Thoracic aorta (tissue), 2 donors: ENCODE data around the gene ADAMTSL1. TPM values are rescaled to one million over a fixed set of nuclear protein-coding genes. Genes with fewer than 3 reads are reported as not detected.

Experiments used
- ATAC-seq: fragments of 150-250 bp; one replicate; pipeline ENCODE4 v1.8.0; 2017; ENCODE audit warnings: low read depth; ENCODE audit not compliant: insufficient number of reproducible peaks, low FRiP score
- DNase-seq: peaks from one replicate; pipeline ENCODE4 v3.0.0-alpha.2; 2020; ENCODE audit warnings: low spot score
- H3K27ac ChIP-seq, 2 donors: fragments of 200-600 bp; sonication (generic); 1 replicate in 1 of 2; 2 replicates in 1 of 2; pipeline ENCODE4 v1.5.1; 2016; ENCODE audit warnings: mild to moderate bottlenecking in 2 of 2, moderate library complexity in 2 of 2
- H3K27me3 ChIP-seq: fragments of 200-600 bp; sonication (generic); replicated peaks from 2 replicates; pipeline ENCODE4 v1.6.0; 2016; ENCODE audit warnings: mild to moderate bottlenecking; ENCODE audit not compliant: insufficient read depth
- H3K36me3 ChIP-seq: fragments of 200-600 bp; sonication (generic); one replicate; pipeline ENCODE4 v1.5.1; 2016
- H3K4me1 ChIP-seq, 2 donors: fragments of 200-600 bp; sonication (generic); 1 replicate in 1 of 2; 2 replicates in 1 of 2; pipeline versions ENCODE4 v1.5.1 to v1.6.0; 2016; ENCODE audit warnings: low read depth in 2 of 2, mild to moderate bottlenecking in 1 of 2; ENCODE audit not compliant: control insufficient read depth in 1 of 2
- H3K4me3 ChIP-seq: fragments of 200-600 bp; sonication (generic); 2 replicates; pipeline ENCODE4 v1.5.1; 2016; ENCODE audit warnings: mild to moderate bottlenecking
- H3K9me3 ChIP-seq: fragments of 200-600 bp; sonication (generic); 2 replicates; pipeline ENCODE4 v1.5.1; 2016
- CTCF ChIP-seq: fragments of 200-600 bp; sonication (generic); IDR thresholded peaks from one replicate; pipeline ENCODE4 v1.5.1; 2019; ENCODE audit warnings: antibody characterized with exemption
- total RNA-seq, 2 donors: library from RNA; depleted of rRNA; stranded (reverse); fragments of >200 nt; gene quantifications; one replicate each; pipeline versions ENCODE4 v1.1.0 to v1.2.3, GENCODE V29; 2016

The ADAMTSL1 gene
- total RNA-seq, 2 donors from 2014 or later = 61.4 to 75.5 TPM

DNA sequence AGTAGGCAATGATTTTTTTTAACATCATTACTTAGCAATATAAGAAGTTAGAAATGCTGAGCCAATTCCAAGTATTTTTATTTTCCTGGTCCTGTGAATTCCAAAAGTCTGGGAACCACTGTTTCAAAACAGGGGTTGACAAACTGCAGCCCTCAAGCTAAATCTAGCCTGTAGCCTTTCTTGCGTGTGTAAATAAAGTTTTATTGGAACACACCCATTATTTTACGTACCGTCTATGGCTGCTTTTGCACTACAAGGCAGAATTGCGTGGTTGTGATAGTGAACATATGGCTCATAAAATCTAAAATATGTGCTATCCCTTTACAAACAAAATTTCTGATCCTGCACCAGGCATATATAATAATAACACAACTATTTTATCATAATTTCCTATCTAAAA, 280.0 kb downstream of the ADAMTSL1 start:
- no peak overlapping the region for H3K27ac ChIP-seq
- no peaks in the 10 kb centered on the region for H3K27me3 ChIP-seq
- no peak for ATAC-seq
- no peak overlapping the region for H3K4me3 ChIP-seq
- DNase-seq = no peak
- no peaks in the 10 kb centered on the region for H3K9me3 ChIP-seq
- no peaks in the 10 kb centered on the region for H3K4me1 ChIP-seq
- H3K36me3 ChIP-seq = peaks cover 3% of the 10 kb centered on the region
- no peak for TF ChIP-seq CTCF

- no peak overlapping the region for H3K4me3 ChIP-seq
- H3K36me3 ChIP-seq = peaks cover 3% of the 10 kb centered on the region
- DNase-seq (no peak), ATAC-seq (no peak)
- H3K27ac ChIP-seq = no peak overlapping the region
- no peaks in the 10 kb centered on the region for H3K9me3 ChIP-seq
- no peaks in the 10 kb centered on the region for H3K27me3 ChIP-seq
- TF ChIP-seq CTCF = no peak
- H3K4me1 ChIP-seq = no peaks in the 10 kb centered on the region
Observed at GRCh38 chr9:18754537-18754936, 280.6 kb downstream of the ADAMTSL1 start.

GRCh38 chr9:18755263-18755662, 281.3 kb downstream of the ADAMTSL1 start:
- Histone ChIP-seq H3K36me3 (peaks cover 3% of the 10 kb centered on the region), H3K27ac (no peak overlapping the region), H3K4me1 (no peaks in the 10 kb centered on the region), H3K9me3 (no peaks in the 10 kb centered on the region), H3K27me3 (no peaks in the 10 kb centered on the region), H3K4me3 (no peak overlapping the region)
- no peak for TF ChIP-seq CTCF
- ATAC-seq = no peak
- DNase-seq = no peak

DNA sequence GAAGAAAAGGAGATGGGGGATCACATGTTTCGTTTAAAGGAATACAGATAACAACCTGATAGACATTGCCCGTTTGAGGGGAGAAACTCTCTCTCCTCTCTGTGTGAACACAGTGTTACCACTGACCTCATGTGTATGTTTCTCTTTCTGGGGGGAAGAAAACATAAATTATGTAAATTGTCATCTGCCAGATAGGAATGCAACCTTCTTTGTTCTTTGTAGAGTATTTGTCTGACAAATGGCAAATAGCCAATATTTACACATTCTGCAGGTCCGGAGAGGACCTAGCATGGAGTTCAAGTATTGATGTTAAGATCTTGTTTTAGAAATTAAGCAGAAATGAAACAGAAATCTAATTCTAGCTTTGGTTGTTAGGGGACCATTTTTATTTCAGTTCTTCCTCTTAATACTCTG, 282.8 kb downstream of the ADAMTSL1 start:
- no peak for TF ChIP-seq CTCF
- Histone ChIP-seq H3K27me3 (no peaks in the 10 kb centered on the region), H3K36me3 (peaks cover 3% of the 10 kb centered on the region), H3K4me3 (no peak overlapping the region), H3K27ac (no peak overlapping the region), H3K9me3 (no peaks in the 10 kb centered on the region), H3K4me1 (no peaks in the 10 kb centered on the region)
- DNase-seq = no peak
- no peak for ATAC-seq

DNA sequence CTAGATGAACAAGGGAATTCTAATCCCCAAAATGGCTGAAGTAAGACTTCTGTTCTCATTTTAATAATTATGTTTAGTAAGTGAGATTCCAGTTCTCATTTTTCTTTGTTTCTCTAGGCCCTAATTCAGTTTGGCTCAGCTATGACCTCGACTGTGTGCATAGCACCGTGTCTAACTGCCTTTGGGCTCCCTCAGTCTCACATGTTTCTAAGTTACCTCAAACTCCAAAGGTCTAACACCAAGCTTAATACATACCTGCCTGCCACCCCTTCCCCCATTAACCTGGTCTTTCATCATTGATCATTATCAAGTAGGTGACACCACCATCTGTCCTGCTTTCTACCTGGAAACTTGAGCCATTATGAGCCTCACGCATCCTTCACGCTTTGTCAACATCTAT, 285.9 kb downstream of the ADAMTSL1 start:
- no peak for TF ChIP-seq CTCF
- no peaks in the 10 kb centered on the region for H3K9me3 ChIP-seq
- peaks cover 3% of the 10 kb centered on the region for H3K36me3 ChIP-seq
- no peak overlapping the region for H3K27ac ChIP-seq
- no peaks in the 10 kb centered on the region for H3K4me1 ChIP-seq
- H3K4me3 ChIP-seq = no peak overlapping the region
- ATAC-seq (no peak), DNase-seq (no peak)
- no peaks in the 10 kb centered on the region for H3K27me3 ChIP-seq
